NCI-H146 (cell line): Measurements from ENCODE around the gene HTT.

ENCODE experiments used
- DNase-seq: peaks from one replicate; lab custom pipeline; 2025; lab: John Stamatoyannopoulos, UW

HTT gene

GRCh38 chr4:3074078-3074845 is at the start of gene HTT, which contains the start of gene HTT-AS:
Gene HTT (plus strand): TSS chr4:3074681. CDS start chr4:3074826, 145 bp downstream.
Gene HTT-AS (minus strand): TSS chr4:3074538.
- DNase-seq = peak; percentile 97

GRCh38 chr4:3025881-3026280 is 48.6 kb upstream of the HTT start:
- DNase-seq = no peak

GRCh38 chr4:3026540-3026939 is 47.9 kb upstream of the HTT start:
- no peak for DNase-seq

GRCh38 chr4:3029464-3029863 is 45.0 kb upstream of the HTT start:
- peak; percentile 74 for DNase-seq

GRCh38 chr4:3030566-3031356 is 43.7 kb upstream of the HTT start:
- peak; percentile 45 for DNase-seq

- DNase-seq = peak; percentile 77
These were observed 43.0 kb upstream of the HTT start for GRCh38 chr4:3031357-3032082.

GRCh38 chr4:3034231-3034630 is 40.2 kb upstream of the HTT start:
- DNase-seq = no peak

- no peak for DNase-seq
These were observed 39.2 kb upstream of the HTT start for GRCh38 chr4:3035249-3035648.

- no peak for DNase-seq
These were observed 38.8 kb upstream of the HTT start for GRCh38 chr4:3035674-3036073.

- DNase-seq = no peak
These were observed 38.1 kb upstream of the HTT start for GRCh38 chr4:3036131-3036952.

GRCh38 chr4:3037957-3038461 is 36.5 kb upstream of the HTT start:
- peak; percentile 8 for DNase-seq

- DNase-seq = no peak
These were observed 34.6 kb upstream of the HTT start for GRCh38 chr4:3039706-3040366.

- no peak for DNase-seq
These were observed 33.9 kb upstream of the HTT start for GRCh38 chr4:3040452-3041191.

- peak; percentile 69 for DNase-seq
These were observed 33.0 kb upstream of the HTT start for GRCh38 chr4:3041192-3042142.

- DNase-seq = no peak
These were observed 32.3 kb upstream of the HTT start for GRCh38 chr4:3042226-3042625.

GRCh38 chr4:3043282-3044020 is 31.0 kb upstream of the HTT start:
- no peak for DNase-seq

- no peak for DNase-seq
These were observed 29.3 kb upstream of the HTT start for GRCh38 chr4:3044870-3045819.
